Measurements from ENCODE around the gene SSH3. TPM values are rescaled to one million over a fixed set of nuclear protein-coding genes. Genes with fewer than 3 reads are reported as not detected.
A peak's percentile ranks its signal among the peaks of the same experiment; 100 is the strongest.

The SSH3 gene
- total and polyA plus RNA-seq, 4 donors = 4.8 to 10.4 (median 8.1) TPM

- TF ChIP-seq MAX (IDR thresholded peaks at IDR 0.05) (peak; percentile 53), HNF4G (IDR thresholded peaks at IDR 0.05) (no peak), SP1 (IDR thresholded peaks at IDR 0.05) (peak; percentile 64), TAF1 (conservative IDR thresholded peaks at IDR 0.05) (no peak)
Measured at GRCh38 chr11:67262731-67263675, 40.3 kb upstream of the SSH3 start (continued).

- no peaks in the 10 kb centered on the region for H3K9me3 ChIP-seq (ENCODE audit: control insufficient read depth in 4 of 4, low read length in 3 of 4)
- H3K27me3 ChIP-seq (ENCODE audit: control insufficient read depth in 4 of 4, insufficient read depth in 4 of 4, low read length in 3 of 4) = no peaks in the 10 kb centered on the region
- peaks cover 10 to 54% (median 39%) of the 10 kb centered on the region in 4 donors for H3K4me1 ChIP-seq (ENCODE audit: control insufficient read depth in 4 of 4, insufficient read depth in 4 of 4, low read length in 3 of 4)
- TF ChIP-seq, protein P1, sequence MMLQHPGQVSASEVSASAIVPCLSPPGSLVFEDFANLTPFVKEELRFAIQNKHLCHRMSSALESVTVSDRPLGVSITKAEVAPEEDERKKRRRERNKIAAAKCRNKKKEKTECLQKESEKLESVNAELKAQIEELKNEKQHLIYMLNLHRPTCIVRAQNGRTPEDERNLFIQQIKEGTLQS (IDR thresholded peaks at IDR 0.05) = no peak
- TF ChIP-seq HNF4G (IDR thresholded peaks at IDR 0.05) (no peak), GABPA (IDR thresholded peaks at IDR 0.05 in 1 of 2, conservative IDR thresholded peaks at IDR 0.05 in 1 of 2) (no peak), TAF1 (conservative IDR thresholded peaks at IDR 0.05) (no peak), RXRA (IDR thresholded peaks at IDR 0.05) (no peak), FOXA2 (IDR thresholded peaks at IDR 0.05) (no peak), YY1 (IDR thresholded peaks at IDR 0.05) (no peak), NR2F2 (IDR thresholded peaks at IDR 0.05) (no peak)
- 96% methylated on average over 5 of the region's 5 CpGs for WGBS
- no peak for DNase-seq (ENCODE audit: low spot score)
- H3K4me3 ChIP-seq (ENCODE audit: low read depth in 1 of 3, low read length in 3 of 3) = no peak overlapping the region
- no peak overlapping the region for H3K9ac ChIP-seq (ENCODE audit: low read depth in 1 of 2, low read length in 2 of 2)
- no peak overlapping the region for H3K27ac ChIP-seq (ENCODE audit: low read depth in 1 of 2, low read length in 2 of 2)
- H3K36me3 ChIP-seq (ENCODE audit: control insufficient read depth in 4 of 4, insufficient read depth in 3 of 4, low read depth in 1 of 4, low read length in 3 of 4) = no peaks in the 10 kb centered on the region
Measured at GRCh38 chr11:67264260-67264659, 39.1 kb upstream of the SSH3 start.

- DNase-seq (ENCODE audit: low spot score) = no peak
- Histone ChIP-seq H3K9ac (ENCODE audit: low read depth in 1 of 2, low read length in 2 of 2) (no peak overlapping the region), H3K9me3 (ENCODE audit: control insufficient read depth in 4 of 4, low read length in 3 of 4) (no peaks in the 10 kb centered on the region), H3K4me3 (ENCODE audit: low read depth in 1 of 3, low read length in 3 of 3) (no peak overlapping the region), H3K36me3 (ENCODE audit: control insufficient read depth in 4 of 4, insufficient read depth in 3 of 4, low read depth in 1 of 4, low read length in 3 of 4) (no peaks in the 10 kb centered on the region), H3K27ac (ENCODE audit: low read depth in 1 of 2, low read length in 2 of 2) (no peak overlapping the region), H3K27me3 (ENCODE audit: control insufficient read depth in 4 of 4, insufficient read depth in 4 of 4, low read length in 3 of 4) (no peaks in the 10 kb centered on the region), H3K4me1 (ENCODE audit: control insufficient read depth in 4 of 4, insufficient read depth in 4 of 4, low read length in 3 of 4) (peaks cover 15 to 62% (median 46%) of the 10 kb centered on the region in 4 donors)
- WGBS = 94% methylated on average over 7 of the region's 7 CpGs
- no peak for TF ChIP-seq RAD21 (IDR thresholded peaks at IDR 0.05)
- no peak for TF ChIP-seq GABPA (IDR thresholded peaks at IDR 0.05 in 1 of 2, conservative IDR thresholded peaks at IDR 0.05 in 1 of 2)
- TF ChIP-seq, protein P1 (IDR thresholded peaks at IDR 0.05) = no peak
- TF ChIP-seq FOXA2 (IDR thresholded peaks at IDR 0.05) = no peak
- no peak for TF ChIP-seq FOXA1 (IDR thresholded peaks at IDR 0.05)
- TF ChIP-seq HNF4A (conservative IDR thresholded peaks at IDR 0.05) = no peak
- TF ChIP-seq EGR1 (IDR thresholded peaks at IDR 0.05; ENCODE audit: low read depth in 2 of 2) = no peak
- TF ChIP-seq JUND (IDR thresholded peaks at IDR 0.05) = no peak
- TF ChIP-seq, protein P2, sequence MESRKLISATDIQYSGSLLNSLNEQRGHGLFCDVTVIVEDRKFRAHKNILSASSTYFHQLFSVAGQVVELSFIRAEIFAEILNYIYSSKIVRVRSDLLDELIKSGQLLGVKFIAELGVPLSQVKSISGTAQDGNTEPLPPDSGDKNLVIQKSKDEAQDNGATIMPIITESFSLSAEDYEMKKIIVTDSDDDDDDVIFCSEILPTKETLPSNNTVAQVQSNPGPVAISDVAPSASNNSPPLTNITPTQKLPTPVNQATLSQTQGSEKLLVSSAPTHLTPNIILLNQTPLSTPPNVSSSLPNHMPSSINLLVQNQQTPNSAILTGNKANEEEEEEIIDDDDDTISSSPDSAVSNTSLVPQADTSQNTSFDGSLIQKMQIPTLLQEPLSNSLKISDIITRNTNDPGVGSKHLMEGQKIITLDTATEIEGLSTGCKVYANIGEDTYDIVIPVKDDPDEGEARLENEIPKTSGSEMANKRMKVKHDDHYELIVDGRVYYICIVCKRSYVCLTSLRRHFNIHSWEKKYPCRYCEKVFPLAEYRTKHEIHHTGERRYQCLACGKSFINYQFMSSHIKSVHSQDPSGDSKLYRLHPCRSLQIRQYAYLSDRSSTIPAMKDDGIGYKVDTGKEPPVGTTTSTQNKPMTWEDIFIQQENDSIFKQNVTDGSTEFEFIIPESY (IDR thresholded peaks at IDR 0.05) = no peak
- no peak for TF ChIP-seq REST (IDR thresholded peaks at IDR 0.05)
- TF ChIP-seq HNF4G (IDR thresholded peaks at IDR 0.05) = no peak
- TF ChIP-seq MAX (IDR thresholded peaks at IDR 0.05) = no peak
- TF ChIP-seq TAF1 (conservative IDR thresholded peaks at IDR 0.05) = no peak
- no peak for TF ChIP-seq CTCF (IDR thresholded peaks at IDR 0.05; ENCODE audit: low read depth, low read length, missing input control)
- TF ChIP-seq NR2F2 (IDR thresholded peaks at IDR 0.05) = no peak
- no peak for TF ChIP-seq YY1 (IDR thresholded peaks at IDR 0.05)
- no peak for TF ChIP-seq SP1 (IDR thresholded peaks at IDR 0.05)
- TF ChIP-seq RXRA (IDR thresholded peaks at IDR 0.05) = no peak
Measured at GRCh38 chr11:67264877-67265632, 38.3 kb upstream of the SSH3 start.

All from liver (tissue), 9 donors.